Measurements from ENCODE around the gene MAPT.

DNA sequence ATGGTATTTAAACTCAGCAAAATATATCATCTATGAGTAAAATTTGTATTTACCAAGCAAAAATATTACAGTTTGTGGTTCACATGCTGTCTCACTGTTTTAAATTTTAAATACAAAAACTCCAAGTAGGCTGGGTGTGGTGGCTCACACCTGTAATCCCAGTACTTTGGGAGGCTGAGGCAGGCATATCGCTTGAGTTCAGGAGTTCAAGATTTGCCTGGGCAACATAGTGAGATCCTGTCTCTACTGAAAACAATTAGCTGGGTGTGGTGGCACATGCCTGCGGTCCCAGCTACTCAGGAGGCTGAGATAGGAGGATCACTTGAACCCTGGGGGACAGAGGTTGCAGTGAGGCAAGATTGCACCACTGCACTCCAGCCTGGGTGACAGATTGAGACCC is 37.3 kb downstream of the MAPT start:
- no peak for TF ChIP-seq YY1 (IDR thresholded peaks at IDR 0.05; ENCODE audit: insufficient read depth, insufficient read length)
- no peak for TF ChIP-seq ZNF274 (IDR thresholded peaks at IDR 0.05; ENCODE audit: low read depth, low read length)

Measured in NT2/D1 (cell line).